Stimulated activated CD4-positive, alpha-beta T cell treated with anti-CD3 and anti-CD28 coated beads, Interleukin-4, amount 100 ng/mL, for 4 hours (primary cell): ENCODE results near the gene GORASP1.

Experiments used
- DNase-seq, 2 experiments: peaks; one replicate each; pipeline ENCODE4 v3.0.0-alpha.2; 2020

Gene GORASP1

GRCh38 chr3:39124876-39125840, 17.7 kb upstream of the GORASP1 start:
- no peak for DNase-seq

GRCh38 chr3:39122813-39123212, 15.4 kb upstream of the GORASP1 start:
- DNase-seq, result no peak

DNA sequence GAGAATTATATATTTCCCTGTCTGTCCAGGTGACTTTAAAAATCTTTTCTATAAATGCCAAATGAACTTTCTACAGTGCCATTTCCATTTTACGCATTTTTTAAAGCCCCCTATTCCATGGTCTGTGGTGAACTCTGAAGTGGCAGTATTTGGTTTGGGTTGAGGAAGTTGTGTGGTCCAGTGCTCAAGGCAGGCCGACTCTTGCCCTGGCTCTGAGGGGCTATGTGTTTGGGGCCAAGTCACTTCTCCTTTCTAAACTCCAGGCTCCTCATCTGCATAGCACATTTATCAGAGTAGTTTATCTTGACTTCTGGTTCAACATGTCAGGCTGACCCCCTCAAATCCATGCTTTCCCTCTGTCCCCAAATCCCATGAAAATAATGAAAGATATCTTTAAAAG, 14.2 kb upstream of the GORASP1 start:
- no peak for DNase-seq

DNA sequence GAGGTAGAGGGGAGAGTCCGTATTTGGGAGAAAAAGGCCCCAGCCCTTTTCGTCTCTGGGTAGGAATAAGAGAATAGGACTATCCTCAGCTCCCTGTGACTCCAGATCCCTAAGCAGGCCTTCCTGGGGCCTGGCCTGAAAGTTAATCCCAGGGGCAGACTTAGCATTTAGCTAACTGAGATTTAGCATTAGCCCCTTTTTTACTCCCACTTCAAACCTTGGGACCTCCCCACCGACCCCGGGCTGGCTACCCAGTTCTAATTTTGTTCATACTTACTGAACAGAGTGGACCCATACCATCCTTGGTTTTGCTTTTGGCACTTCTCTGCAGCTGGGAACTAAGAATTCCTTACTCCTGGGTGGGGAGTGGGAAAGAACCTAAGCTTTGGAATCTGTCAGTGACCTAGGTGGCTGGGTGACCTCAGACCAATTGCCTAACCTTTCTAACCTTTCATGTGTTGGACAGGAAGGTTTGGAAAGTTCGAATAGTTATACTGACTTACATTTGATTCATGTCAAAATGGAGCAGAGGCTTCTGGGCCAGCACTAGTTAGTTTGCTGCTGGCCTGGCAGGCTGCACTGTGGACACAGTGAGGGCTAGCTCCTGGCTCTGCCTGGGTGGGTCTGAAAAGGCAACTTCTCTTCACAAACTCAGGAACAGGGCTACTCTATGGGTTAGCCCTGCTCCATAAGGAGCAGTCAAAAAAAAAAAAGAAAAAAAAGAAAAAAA, 11.7 kb upstream of the GORASP1 start:
- DNase-seq, result no peak

GRCh38 chr3:39118079-39118478, 10.7 kb upstream of the GORASP1 start:
- no peak for DNase-seq

- no peak for DNase-seq
These were observed 8.4 kb upstream of the GORASP1 start for GRCh38 chr3:39115870-39116269.

GRCh38 chr3:39114456-39114855, 7.0 kb upstream of the GORASP1 start:
- DNase-seq, result no peak

- DNase-seq, result no peak
These were observed 5.9 kb upstream of the GORASP1 start for GRCh38 chr3:39113291-39113690.

- DNase-seq, result no peak
These were observed 5.1 kb upstream of the GORASP1 start for GRCh38 chr3:39112535-39112934.

- DNase-seq, result no peak
These were observed 4.7 kb upstream of the GORASP1 start for GRCh38 chr3:39112113-39112512.

GRCh38 chr3:39110041-39110639, 2.7 kb upstream of the GORASP1 start:
- DNase-seq, result no peak

GRCh38 chr3:39109086-39109485, 1.7 kb upstream of the GORASP1 start:
- DNase-seq, result no peak

- DNase-seq, result no peak
These were observed 828 bp upstream of the GORASP1 start for GRCh38 chr3:39108200-39108710.

DNA sequence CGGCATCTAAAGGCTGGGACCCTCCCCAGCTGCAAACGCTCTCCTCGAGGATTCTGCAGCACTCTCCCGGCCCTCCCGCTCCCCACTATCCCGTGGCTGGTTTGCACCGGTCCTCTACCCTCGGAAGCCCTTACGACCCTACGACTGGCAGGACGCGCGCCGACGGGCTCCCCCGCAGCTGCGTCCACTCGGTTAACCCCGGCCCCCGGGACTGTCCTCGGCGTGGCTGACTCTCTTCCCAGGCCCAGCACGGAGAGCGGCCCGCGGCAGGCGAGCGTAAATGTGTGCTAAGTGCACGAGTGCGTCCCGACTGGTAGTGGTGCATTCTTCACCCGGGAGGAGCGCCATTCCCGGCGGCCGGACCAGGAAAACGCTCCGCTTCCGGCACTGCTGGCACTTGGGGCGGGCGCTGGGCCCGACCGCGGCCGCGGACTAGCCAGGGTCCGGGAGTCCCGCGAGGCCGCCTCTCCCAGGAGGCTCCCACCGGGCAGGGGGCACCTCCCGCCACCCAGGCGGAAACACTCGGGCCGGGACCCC, 508 bp downstream of the GORASP1 start:
- DNase-seq, result no peak

DNA sequence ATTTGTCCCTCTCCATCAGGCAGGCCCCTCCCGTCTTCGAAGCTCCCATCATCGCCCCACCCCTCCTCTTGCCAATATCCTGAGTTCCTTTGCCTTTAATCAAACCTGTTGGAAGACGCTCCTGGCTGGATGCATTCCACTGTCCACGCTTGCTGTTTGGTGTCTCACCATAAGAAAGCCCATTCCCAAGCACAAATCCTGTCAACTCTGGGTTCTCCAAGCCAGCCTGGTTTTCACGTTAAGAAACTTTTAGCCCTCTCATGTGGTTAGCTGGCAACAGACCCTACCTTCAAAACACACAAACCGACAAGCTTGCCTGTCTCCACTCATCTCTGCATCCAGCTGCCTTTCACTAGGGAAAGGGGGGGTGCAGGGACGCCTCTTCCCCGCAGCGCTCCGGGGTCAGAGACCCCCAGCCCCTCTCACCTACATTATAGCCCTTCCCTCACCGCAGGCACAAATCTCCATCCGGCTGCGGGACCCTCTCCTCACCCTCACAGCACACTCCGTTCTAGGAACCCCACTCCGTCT, 1.1 kb downstream of the GORASP1 start:
- DNase-seq, result no peak

DNA sequence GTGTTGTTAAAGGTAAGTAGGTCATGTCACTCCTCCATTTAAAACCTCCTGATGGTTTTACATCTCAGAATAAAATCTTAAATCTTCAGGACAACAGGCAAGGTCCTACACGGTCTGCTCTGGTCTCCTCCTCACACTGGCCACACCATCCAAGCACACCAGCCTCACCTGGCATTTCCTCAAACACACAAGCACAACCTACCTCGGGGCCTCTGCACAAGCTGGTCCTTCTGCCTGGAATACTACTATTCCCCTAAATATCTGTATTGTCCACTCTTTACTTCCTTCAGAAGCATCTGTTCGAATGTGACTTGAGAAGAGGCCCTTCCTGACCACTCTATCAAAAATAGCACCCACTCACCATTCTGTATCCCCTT, 1.8 kb downstream of the GORASP1 start:
- no peak for DNase-seq

DNA sequence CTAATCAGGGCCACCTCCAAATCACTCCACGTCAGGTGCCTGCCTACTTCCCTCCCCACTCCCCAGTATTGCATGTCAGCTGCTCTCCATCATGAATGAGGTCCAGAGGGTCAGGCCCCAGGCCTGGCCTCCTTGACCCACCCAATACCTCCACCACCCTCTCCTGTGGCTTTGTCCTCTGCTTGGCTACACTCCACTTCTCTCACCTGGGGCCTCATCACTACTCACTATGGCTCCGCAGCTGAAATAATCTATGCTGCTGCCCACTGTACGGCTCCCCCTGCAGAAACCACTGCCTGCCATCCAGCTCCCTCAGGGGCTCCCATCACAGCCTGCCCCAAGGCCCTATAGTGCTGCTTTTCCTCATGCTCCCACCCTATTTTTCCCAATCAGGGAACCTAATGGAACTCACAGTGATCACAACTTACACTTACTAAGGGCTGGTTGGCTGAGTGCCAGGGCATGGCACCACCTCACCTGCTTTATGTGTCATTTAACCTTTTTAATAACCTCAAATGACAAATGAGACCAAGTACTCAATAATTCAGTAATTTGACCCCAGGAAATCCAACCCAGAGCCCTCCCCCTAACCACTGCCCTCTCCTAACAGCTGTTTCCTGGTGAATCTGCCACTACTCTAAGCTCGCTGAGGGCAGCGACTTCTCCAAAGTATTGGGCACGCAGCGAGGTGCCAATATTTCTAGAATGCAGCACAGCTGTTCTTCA, 2.3 kb downstream of the GORASP1 start:
- DNase-seq, result peak in 1 of 2 experiments; percentile 34

- no peak for DNase-seq
These were observed 3.5 kb downstream of the GORASP1 start for GRCh38 chr3:39103791-39104552.

DNA sequence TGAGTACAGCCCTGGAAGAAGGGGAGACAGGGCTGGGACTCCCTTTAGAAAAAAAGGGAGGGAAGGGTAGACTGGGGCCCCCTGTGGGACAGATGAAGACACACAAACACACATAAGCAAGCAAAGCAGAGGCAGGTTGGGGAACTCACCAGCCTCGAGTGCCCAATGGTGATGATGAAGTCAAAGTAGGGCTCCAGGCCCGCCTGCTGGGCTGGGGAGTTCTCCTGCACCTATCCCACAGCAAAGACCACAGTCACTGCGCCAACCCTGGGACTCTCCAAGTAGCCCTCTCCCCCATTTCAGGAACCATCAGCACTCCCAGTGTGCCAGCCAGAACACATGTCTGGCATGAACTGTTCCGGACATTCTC, 4.1 kb downstream of the GORASP1 start:
- DNase-seq, result no peak

DNA sequence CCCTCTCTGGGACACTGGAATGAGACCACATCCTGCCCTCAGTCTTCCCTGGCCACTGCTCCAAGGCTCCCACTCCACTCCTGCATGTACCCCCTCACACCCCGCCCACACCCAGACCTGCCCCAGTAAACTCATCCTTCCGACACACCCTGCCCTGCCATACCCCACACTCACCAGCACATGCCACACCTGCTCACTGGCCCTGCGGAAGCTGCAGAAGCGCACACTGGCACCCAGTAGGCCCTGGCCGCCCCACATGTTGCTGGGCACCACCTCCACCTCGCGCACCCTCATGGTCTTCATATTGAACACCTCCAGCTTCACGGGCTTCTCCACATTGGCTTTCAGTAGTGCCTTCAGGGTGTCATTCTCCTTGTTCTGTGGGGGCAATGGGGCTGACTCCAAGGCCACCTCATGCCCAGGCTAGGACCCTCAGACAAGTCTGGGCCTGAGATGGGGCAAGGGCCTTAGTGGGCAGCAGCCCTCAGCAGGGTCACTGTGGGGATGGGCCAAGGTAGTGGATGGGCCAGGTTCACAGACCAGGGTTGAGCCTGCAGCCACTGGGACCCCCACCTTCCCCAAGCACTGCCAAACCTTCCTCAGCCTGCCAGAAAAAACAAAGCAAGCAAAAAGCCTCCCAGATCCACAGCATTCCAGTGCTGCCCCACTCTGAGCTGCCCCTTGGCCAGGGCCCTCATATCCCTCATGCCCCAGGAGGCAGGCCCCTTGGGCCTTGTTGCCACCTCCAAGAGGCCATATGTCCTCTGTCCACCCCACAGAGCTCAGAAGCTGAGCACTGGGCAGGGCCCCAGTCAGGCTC, 4.7 kb downstream of the GORASP1 start:
- DNase-seq, result no peak
